ENCODE results near the gene DNAJC16. TPM values are rescaled to one million over a fixed set of nuclear protein-coding genes. Genes with fewer than 3 reads are reported as not detected.

DNAJC16 gene
- total RNA-seq, 1 experiment from 2014 or later = 20.7 TPM

GRCh38 chr1:15492596-15492995 lies 34.1 kb upstream of the DNAJC16 start:
- Histone ChIP-seq H4K8ac (replicated peaks; ENCODE audit: insufficient read length, low read depth, low read length) (no peak overlapping the region), H3K23me2 (ENCODE audit: insufficient read length, low read depth, low read length, poor library complexity, severe bottlenecking) (no peaks in the 10 kb centered on the region), H3K4me2 (ENCODE audit: insufficient read depth, insufficient read length, low read length) (no peak overlapping the region), H2AFZ (ENCODE audit: low read length) (no peak overlapping the region), H4K20me1 (ENCODE audit: control insufficient read depth, insufficient read depth, insufficient read length) (no peaks in the 10 kb centered on the region), H3K18ac (ENCODE audit: insufficient read length, low read depth, low read length) (no peak overlapping the region), H3T11ph (ENCODE audit: low read length) (no peak overlapping the region), H3K79me1 (ENCODE audit: insufficient read depth, low read depth, low read length, poor library complexity, severe bottlenecking) (no peaks in the 10 kb centered on the region), H3K9me3 (ENCODE audit: control insufficient read depth, low read depth, low read length) (no peaks in the 10 kb centered on the region), H2BK12ac (ENCODE audit: insufficient read length, low read depth, low read length) (no peak overlapping the region), H3K4ac (ENCODE audit: low read depth, low read length) (no peak overlapping the region), H3K56ac (ENCODE audit: insufficient read length, low read depth, low read length) (no peak overlapping the region), H2BK120ac (ENCODE audit: low read depth, low read length, poor library complexity, severe bottlenecking) (no peak overlapping the region), H2BK5ac (ENCODE audit: insufficient read length, low read length) (no peak overlapping the region), H3K23ac (ENCODE audit: insufficient read length, low read depth, low read length) (no peak overlapping the region), H2BK15ac (ENCODE audit: low read depth, low read length) (no peak overlapping the region), H2BK20ac (ENCODE audit: low read depth, low read length, poor library complexity, severe bottlenecking) (no peak overlapping the region), H3K79me2 (ENCODE audit: insufficient read depth, low read length) (no peaks in the 10 kb centered on the region), H2AK5ac (ENCODE audit: insufficient read length, low read length) (no peak overlapping the region), H3K27me3 (ENCODE audit: insufficient read depth, low read length) (no peaks in the 10 kb centered on the region), H4K91ac (ENCODE audit: insufficient read length, low read depth, low read length) (no peak overlapping the region), H3K9ac (ENCODE audit: extremely low read depth, insufficient read length, low read length) (no peak overlapping the region), H3K14ac (ENCODE audit: insufficient read depth, low read length) (no peak overlapping the region), H3K4me1 (ENCODE audit: insufficient read depth, low read length) (no peaks in the 10 kb centered on the region; the same call in 1 of the 2 replicates), H4K5ac (ENCODE audit: insufficient read length, low read depth, low read length) (no peak overlapping the region), H3K27ac (ENCODE audit: insufficient read length, low read depth, low read length) (no peak overlapping the region)
- no CpG with 5 or more reads among the region's 5 CpGs for WGBS (ENCODE audit: extremely low coverage, insufficient read length, low lambda C conversion rate)
- TF ChIP-seq CTCF (conservative IDR thresholded peaks at IDR 0.05) = no peak
- Mint-ChIP-seq H3K9me3 (peaks cover 0 to under 1% of the 10 kb centered on the region in 2 experiments; a peak in 2 of 5 replicates), H3K4me1 (peaks cover 12% of the 10 kb centered on the region in 2 experiments), H3K27me3 (ENCODE audit: low read depth) (no peaks in the 10 kb centered on the region), H3K4me3 (no peak overlapping the region), H3K27ac (no peak overlapping the region), H3K36me3 (ENCODE audit: insufficient read depth in 1 of 3, low read depth in 3 of 3) (peaks cover 11 to 30% (median 26%) of the 10 kb centered on the region in 3 experiments)
- no peak for DNase-seq

Measured in H9 (cell line).